GM10248 (cell line): Measurements from ENCODE around the gene NIPAL1.

Experiments
- CTCF ChIA-PET: fragments of 300-600 bp; sonication (Branson Sonifier 250); formaldehyde crosslinking; extraction: SDS; loops from one replicate; lab custom pipeline; 2021; ENCODE audit warnings: antibody characterized with exemption; lab: Yijun Ruan, JAX
- POLR2A ChIA-PET: fragments of 350-650 bp; sonication (Branson Sonifier 250); formaldehyde crosslinking; extraction: SDS; loops from one replicate; lab custom pipeline; 2020; ENCODE audit warnings: antibody characterized with exemption; lab: Yijun Ruan, JAX
- DNase-seq: peaks from one replicate; pipeline ENCODE4 v3.0.0; 2012; ENCODE audit errors: extremely low spot score
- TF ChIP-seq, protein P1 (sequence below): IDR thresholded peaks from 2 replicates; pipeline ENCODE4 v1.5.1; 2012; ENCODE audit warnings: mild to moderate bottlenecking, low read depth; ENCODE audit errors: extremely low read depth, missing control alignments, control extremely low read depth

Gene NIPAL1

DNA sequence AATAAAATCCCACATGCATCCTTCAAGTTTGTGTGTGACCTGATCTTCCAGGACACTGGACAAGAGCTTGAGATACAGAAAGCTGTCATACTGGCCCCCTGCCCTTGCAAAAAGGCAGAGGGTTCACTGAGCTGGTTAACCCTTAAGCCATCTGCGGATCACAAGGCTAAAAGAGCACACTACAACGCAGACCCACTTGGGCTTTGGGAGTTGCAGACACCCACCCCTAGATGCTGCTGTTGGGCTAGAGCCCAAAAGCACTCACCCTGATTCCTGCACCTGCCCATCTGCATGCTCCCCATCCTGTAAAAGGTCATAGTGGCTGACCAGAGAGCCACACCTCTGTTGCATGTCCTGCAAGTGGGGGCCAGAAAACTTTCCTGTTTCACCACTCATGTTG, 66.4 kb downstream of the NIPAL1 start:
- CTCF ChIA-PET, result interaction anchor here (0.9 to 9.7 kb wide), 6 partner anchors 11 to 149 kb away, joined by 3 to 99 read pairs (median 6); no protein-coding TSS in a partner anchor
- TF ChIP-seq, protein P1, sequence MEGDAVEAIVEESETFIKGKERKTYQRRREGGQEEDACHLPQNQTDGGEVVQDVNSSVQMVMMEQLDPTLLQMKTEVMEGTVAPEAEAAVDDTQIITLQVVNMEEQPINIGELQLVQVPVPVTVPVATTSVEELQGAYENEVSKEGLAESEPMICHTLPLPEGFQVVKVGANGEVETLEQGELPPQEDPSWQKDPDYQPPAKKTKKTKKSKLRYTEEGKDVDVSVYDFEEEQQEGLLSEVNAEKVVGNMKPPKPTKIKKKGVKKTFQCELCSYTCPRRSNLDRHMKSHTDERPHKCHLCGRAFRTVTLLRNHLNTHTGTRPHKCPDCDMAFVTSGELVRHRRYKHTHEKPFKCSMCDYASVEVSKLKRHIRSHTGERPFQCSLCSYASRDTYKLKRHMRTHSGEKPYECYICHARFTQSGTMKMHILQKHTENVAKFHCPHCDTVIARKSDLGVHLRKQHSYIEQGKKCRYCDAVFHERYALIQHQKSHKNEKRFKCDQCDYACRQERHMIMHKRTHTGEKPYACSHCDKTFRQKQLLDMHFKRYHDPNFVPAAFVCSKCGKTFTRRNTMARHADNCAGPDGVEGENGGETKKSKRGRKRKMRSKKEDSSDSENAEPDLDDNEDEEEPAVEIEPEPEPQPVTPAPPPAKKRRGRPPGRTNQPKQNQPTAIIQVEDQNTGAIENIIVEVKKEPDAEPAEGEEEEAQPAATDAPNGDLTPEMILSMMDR, result no peak
- DNase-seq, result no peak
- POLR2A ChIA-PET, result no interaction called here

DNA sequence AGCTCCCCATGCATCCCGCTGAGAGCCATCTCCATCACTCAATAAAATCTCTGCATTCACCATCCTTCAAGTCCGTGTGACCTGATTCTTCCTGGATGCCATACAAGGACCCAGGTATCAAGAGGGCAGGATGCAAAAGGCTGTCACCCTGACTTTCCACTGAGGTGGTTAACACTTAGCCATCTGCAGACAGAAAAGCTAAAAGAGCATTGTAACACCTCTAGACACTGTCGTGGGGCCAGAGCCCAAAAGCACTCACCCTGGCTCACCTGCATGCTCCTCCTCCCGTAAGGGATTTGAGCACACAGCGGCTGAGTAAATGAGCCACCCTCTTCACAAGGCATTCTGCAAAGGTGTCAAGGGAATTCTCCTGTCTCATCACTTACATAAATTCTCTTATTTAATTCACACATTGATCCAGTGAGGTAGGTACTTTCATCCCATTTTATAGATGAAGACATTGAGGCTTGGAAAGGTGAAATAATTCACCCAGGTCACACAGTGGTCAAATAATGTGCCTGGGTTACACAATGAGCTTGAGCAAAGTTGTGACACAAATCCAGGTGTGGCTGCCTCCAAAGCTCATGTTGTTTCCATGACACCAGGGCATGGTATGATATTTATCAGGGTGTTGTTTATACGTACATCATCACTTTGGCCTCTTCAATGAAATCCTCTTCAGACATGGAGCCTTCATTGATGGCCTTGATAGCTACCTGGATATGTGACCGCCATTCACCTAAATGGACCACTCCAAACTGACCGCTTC, 69.4 kb downstream of the NIPAL1 start:
- POLR2A ChIA-PET, result no interaction called here
- CTCF ChIA-PET, result interaction anchor here (0.7 to 9.7 kb wide), 17 partner anchors 8 to 266 kb away, joined by 3 to 99 read pairs (median 6); no protein-coding TSS in a partner anchor
- TF ChIP-seq, protein P1, result no peak
- DNase-seq, result no peak
